AG04450 (cell line): ENCODE results near the gene IKZF1. TPM values are rescaled to one million over a fixed set of nuclear protein-coding genes. Genes with fewer than 3 reads are reported as not detected.

Source experiments
- CTCF ChIA-PET: fragments of 300-600, 350-600 bp; formaldehyde crosslinking; extraction: SDS; loops from one replicate; lab custom pipeline; 2022; ENCODE audit warnings: antibody characterized with exemption, inconsistent platforms; lab: Charles Lee
- POLR2A ChIA-PET: fragments of 350-600 bp; formaldehyde crosslinking; extraction: SDS; loops from one replicate; lab custom pipeline; 2021; ENCODE audit warnings: antibody characterized with exemption, inconsistent platforms; lab: Yijun Ruan, JAX
- DNase-seq: peaks from one replicate; pipeline ENCODE4 v3.0.0-alpha.2; 2011; ENCODE audit warnings: low read depth, low spot score
- H3K27ac ChIP-seq: one replicate; pipeline ENCODE4 v1.5.1; 2012; ENCODE audit warnings: low read depth, low read length, control low read depth
- H3K27me3 ChIP-seq: one replicate; pipeline ENCODE4 v1.6.0; 2012; ENCODE audit warnings: low read length; ENCODE audit not compliant: control insufficient read depth, insufficient read depth
- H3K4me3 ChIP-seq: 2 replicates; pipeline ENCODE4 v1.5.1; 2011; ENCODE audit warnings: mild to moderate bottlenecking, low read depth, low read length, control low read depth
- H3K9me3 ChIP-seq: 2 replicates; pipeline ENCODE4 v1.5.1; 2012; ENCODE audit warnings: low read length; ENCODE audit not compliant: control insufficient read depth, insufficient read depth
- CTCF ChIP-seq: IDR thresholded peaks from 2 replicates; pipeline ENCODE4 v1.5.1; 2011; ENCODE audit warnings: low read depth, low read length, control low read depth, inconsistent platforms
- polyA plus RNA-seq: library from polyadenylated mRNA; depleted of rRNA; stranded (reverse); fragments of >200 nt; gene quantifications from 2 replicates; pipeline ENCODE4 v1.2.3, GENCODE V29; 2011

IKZF1 gene
- polyA plus RNA-seq, 1 experiment: not detected

- Histone ChIP-seq H3K4me3 (no peak overlapping the region), H3K27me3 (peaks cover 3% of the 10 kb centered on the region), H3K9me3 (no peaks in the 10 kb centered on the region), H3K27ac (no peak overlapping the region)
- POLR2A ChIA-PET: no interaction called here
- no peak for DNase-seq
- CTCF ChIA-PET: interaction anchor here (0.6 to 2.8 kb wide), 20 partner anchors 8 to 744 kb away, joined by 3 to 23 read pairs (median 8); partner anchors contain the start of gene FIGNL1
- no peak for TF ChIP-seq CTCF
Observed at GRCh38 chr7:50418526-50419290, 114.2 kb downstream of the IKZF1 start.

GRCh38 chr7:50421043-50421442 is 116.5 kb downstream of the IKZF1 start:
- Histone ChIP-seq H3K27me3 (peaks cover 3% of the 10 kb centered on the region), H3K9me3 (no peaks in the 10 kb centered on the region), H3K4me3 (no peak overlapping the region), H3K27ac (no peak overlapping the region)
- TF ChIP-seq CTCF: no peak
- POLR2A ChIA-PET: no interaction called here
- no peak for DNase-seq
- CTCF ChIA-PET: interaction anchor here (1.4 kb wide), 1 partner anchor 16 kb away, joined by 3 read pairs; no protein-coding TSS in a partner anchor

GRCh38 chr7:50422858-50423257 is 118.3 kb downstream of the IKZF1 start:
- no peak for DNase-seq
- ChIA-PET POLR2A (no interaction called here), CTCF (no interaction called here)
- TF ChIP-seq CTCF: no peak
- Histone ChIP-seq H3K27ac (no peak overlapping the region), H3K27me3 (no peaks in the 10 kb centered on the region), H3K4me3 (no peak overlapping the region), H3K9me3 (no peaks in the 10 kb centered on the region)

GRCh38 chr7:50423860-50424259 is 119.3 kb downstream of the IKZF1 start:
- Histone ChIP-seq H3K4me3 (no peak overlapping the region), H3K27me3 (no peaks in the 10 kb centered on the region), H3K27ac (no peak overlapping the region), H3K9me3 (no peaks in the 10 kb centered on the region)
- ChIA-PET POLR2A (no interaction called here), CTCF (no interaction called here)
- no peak for TF ChIP-seq CTCF
- no peak for DNase-seq

- ChIA-PET POLR2A (no interaction called here), CTCF (interaction anchor here (1.0 to 1.3 kb wide), 4 partner anchors 13 to 737 kb away, joined by 3 read pairs; no protein-coding TSS in a partner anchor)
- Histone ChIP-seq H3K9me3 (no peaks in the 10 kb centered on the region), H3K4me3 (no peak overlapping the region), H3K27me3 (no peaks in the 10 kb centered on the region), H3K27ac (no peak overlapping the region)
- TF ChIP-seq CTCF: no peak
- no peak for DNase-seq
Observed at GRCh38 chr7:50425318-50425717, 120.8 kb downstream of the IKZF1 start.
